Right renal cortex interstitium (tissue), 3 donors: ENCODE data around the gene MOV10. TPM values are rescaled to one million over a fixed set of nuclear protein-coding genes. Genes with fewer than 3 reads are reported as not detected.

Experiments
- DNase-seq, 3 donors: peaks; one replicate each; pipeline ENCODE4 v3.0.0-alpha.2; 2013; ENCODE audit warnings: low read depth in 3 of 3, low spot score in 2 of 3
- polyA plus RNA-seq, 3 donors: library from polyadenylated mRNA; unstranded; fragments of 120-200 nt; gene quantifications; one replicate each; pipeline ENCODE4 v1.2.1, GENCODE V29; 2013; ENCODE audit not compliant: insufficient read length in 3 of 3

The MOV10 gene
- polyA plus RNA-seq, 3 donors = 63.9 to 64.9 (median 64.8) TPM

GRCh38 chr1:112673592-112674439, 643 bp upstream of the MOV10 start:
- DNase-seq = peak; percentile 27 to 54 (median 43)

GRCh38 chr1:112674986-112675727, 698 bp downstream of the MOV10 start:
- peak; percentile 30 to 41 (median 33) for DNase-seq

DNA sequence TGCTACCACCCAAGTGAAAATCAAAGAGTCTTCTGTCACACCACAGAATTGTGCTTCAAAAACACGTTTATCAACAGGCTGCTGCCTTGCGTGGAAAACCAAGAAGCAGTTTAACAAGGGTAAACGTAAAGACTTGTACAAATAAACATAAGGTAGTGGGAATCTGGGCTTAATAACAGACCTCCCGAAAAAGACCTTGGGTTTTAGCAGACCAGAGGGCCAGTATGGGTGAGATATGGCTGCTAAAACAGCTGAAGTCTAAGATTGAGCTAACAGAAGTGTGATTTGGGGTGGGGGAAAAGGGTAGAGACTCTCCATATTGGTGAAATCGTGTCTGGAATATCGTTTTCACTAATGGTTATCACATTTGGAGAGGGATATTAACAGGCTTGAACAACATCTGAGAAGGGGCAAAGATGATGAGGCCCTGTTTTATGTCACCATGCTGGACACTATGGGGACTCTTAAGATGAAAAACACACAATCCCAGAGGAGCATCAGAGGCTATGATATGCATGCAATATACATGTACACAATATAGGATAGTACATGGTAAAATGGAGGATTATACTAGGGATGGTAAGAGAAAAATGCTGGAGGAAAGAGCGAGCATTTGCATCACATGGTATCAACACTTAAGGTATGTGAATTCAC, 1.4 kb downstream of the MOV10 start:
- peak in 1 of 3 donors; percentile 16 for DNase-seq

- DNase-seq = no peak
These were observed 2.1 kb downstream of the MOV10 start for GRCh38 chr1:112676543-112676942.

- no peak for DNase-seq
These were observed 3.0 kb downstream of the MOV10 start for GRCh38 chr1:112677501-112677900.

DNA sequence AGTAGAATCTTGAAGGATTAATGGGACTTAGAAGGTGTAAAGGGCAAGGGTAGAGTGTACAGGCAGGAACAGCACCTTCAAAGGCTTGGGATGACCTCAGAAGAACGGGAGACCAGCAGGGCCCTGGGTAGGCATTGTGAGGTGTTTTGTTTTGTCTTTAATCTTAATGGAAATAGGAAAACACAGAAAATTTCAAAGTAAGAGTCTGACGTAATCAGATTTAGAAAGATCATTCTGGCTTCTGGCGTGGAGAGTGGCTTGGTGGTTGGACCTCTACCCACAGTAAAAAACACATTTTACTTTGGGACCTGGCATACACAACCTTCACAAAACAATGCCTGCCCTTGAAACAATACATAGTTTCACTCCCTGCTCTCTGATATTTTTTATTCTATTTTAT, 4.1 kb downstream of the MOV10 start:
- DNase-seq = no peak

- DNase-seq = no peak
These were observed 11.5 kb downstream of the MOV10 start for GRCh38 chr1:112685913-112686312.

DNA sequence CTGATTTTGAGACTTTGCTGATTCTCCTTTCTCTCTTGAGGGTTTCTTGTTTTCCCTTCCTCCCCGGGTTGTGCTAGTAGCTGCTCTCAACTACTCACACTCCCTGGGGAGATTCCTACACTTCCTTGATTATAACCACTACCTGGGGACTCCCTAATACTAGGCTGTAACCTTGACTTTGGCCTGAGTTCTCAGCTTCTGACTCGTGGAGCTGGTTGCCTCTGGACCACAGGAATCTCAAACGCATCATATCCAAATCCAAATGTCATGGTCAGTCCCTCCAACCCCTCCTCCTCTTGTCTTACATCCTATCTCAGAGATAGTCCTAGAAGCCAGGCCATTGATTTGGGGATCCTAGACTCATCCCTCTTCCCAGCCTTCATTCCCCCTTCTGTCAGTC, 12.0 kb downstream of the MOV10 start:
- DNase-seq = no peak

GRCh38 chr1:112686835-112687234, 12.4 kb downstream of the MOV10 start:
- no peak for DNase-seq

DNA sequence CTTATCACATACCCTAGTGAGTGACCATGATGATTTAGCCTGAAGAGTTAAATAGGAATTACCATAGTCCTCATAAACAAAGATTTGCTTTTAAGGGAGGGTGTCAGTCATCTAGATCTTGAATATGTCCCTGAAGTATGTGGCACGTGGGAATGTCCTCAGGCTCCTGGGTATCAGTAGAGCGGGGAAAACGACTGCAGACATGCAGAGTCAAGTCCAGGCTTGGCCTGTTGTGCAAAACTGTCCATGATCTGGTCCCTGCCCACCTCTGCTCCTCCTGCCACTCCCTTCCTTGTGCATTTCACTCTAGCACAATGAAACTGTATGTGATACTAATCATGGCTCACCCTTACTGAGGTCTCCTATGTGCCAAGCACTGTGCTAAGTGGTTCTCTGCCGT, 12.9 kb downstream of the MOV10 start:
- no peak for DNase-seq

DNA sequence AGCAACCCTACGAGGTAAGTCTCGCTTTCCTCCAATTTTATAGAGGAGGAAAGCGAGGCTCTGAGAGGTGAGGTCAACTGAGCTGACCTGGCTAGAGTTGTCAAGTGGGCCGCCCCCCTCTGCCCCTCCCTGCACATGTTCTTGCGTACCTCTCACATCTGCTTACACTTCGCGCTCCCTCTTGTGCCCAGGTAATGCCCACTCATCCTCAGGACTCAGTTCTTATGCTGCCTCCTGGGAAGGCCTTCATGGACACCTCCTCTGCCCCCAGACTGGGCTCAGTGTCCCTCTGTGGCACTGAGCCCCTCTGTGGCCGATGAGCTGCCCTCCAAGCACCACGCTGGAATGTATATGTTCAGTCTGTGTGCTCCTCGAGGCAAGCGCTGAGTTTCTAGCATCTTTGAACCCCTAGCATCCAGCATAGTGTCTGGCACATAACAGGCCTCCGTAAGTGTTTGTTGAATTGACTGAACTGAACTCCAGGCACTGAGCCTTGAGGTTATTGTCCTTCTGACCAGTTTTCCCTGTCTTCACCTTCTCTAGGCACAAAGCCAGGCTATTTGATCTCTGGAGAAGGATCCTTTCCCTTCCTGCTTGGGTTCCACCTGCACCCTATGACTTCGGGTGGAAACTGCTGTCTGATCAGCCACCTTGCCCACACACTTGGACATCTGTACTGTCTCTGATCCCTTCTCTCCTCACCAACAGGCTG, 13.5 kb downstream of the MOV10 start:
- no peak for DNase-seq

GRCh38 chr1:112688781-112689193, 14.3 kb downstream of the MOV10 start:
- no peak for DNase-seq

GRCh38 chr1:112689196-112689841, 14.9 kb downstream of the MOV10 start:
- no peak for DNase-seq

- DNase-seq = no peak
These were observed 15.4 kb downstream of the MOV10 start for GRCh38 chr1:112689842-112690237.

GRCh38 chr1:112692681-112693080, 18.2 kb downstream of the MOV10 start:
- no peak for DNase-seq

DNA sequence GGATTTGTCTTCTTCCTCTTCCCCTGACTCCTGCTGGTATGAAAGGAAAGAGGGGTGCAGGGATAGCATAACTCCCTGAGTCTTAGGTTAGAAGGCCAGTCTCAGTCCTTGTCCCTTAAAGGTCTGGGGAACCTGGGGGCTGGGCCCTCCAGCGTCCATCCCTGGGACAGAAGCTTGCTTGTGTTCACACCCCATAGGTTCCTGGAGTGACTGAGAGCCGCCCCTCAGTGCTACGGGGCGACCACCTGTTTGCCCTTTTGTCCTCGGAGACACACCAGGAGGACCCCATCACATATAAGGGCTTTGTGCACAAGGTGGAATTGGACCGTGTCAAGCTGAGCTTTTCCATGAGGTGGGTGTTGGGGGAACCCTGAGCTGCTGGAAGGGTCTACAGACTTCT, 19.4 kb downstream of the MOV10 start:
- DNase-seq = no peak

GRCh38 chr1:112694363-112694929, 20.0 kb downstream of the MOV10 start:
- DNase-seq = no peak

- DNase-seq = no peak
These were observed 20.8 kb downstream of the MOV10 start for GRCh38 chr1:112695276-112695675.

GRCh38 chr1:112696578-112697314, 22.3 kb downstream of the MOV10 start:
- DNase-seq = no peak
